ENCODE data around the gene SNX5. TPM values are rescaled to one million over a fixed set of nuclear protein-coding genes. Genes with fewer than 3 reads are reported as not detected.

Gene SNX5
- total RNA-seq = 100 to 1,000 TPM; 247 to 346 (median 270) TPM

DNA sequence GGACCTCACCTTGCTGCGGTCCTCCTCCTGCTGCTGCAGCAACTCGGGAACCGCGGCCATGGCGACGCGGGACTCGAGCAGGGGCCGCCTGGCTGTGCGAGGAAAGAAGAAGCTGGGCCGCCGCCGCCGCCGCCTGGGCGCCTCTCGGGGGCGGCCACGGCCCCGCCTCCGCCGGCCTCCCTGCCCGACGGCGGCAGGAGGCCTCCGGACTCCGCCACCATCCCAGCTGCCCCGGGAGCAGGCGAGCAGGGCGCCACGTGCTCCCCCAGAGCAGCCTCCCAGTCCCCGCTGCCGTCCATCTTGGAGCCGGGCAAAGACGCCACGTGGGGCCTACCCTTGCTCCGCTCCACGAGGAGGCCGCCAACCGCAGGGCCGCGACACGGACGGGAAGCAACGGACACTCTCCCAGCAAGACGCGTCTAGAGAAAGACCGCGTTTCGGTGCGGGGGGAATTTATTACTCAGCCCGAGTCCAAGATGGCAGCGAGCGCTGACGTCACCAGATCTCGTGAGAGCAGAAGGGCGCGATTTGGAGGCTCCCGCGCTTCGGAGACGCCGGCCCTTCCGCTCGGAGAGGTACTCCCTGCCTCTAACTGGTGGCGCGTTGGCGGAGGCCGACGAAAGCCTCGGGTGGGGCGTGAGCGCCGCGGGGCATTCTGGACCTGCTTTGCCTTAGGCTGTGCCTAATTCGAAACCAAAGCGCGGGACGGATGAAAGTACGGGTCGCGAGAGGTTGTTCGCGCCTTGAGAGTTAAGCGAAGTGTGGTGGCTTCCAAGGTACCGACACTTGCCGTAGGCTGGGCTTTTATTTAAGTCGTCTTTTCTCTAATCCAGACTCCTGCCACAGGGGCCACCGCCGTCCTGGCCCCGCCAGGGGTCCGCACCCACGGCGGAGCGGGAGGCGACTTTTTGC is at the start of gene SNX5, which contains the start of gene MGME1:
Gene SNX5, minus strand, starts transcription at position 429 of the 912 bp plus-strand sequence. Its CDS starts 369 bp downstream, at position 60.
Gene MGME1, plus strand, starts transcription at position 653 of the 912 bp plus-strand sequence. CDS start 842 bp downstream, outside the sequence.
- H3K4me1 ChIP-seq = peaks cover 53 to 59% of the 10 kb centered on the region in 2 donors
- H3K9me3 ChIP-seq = no peaks in the 10 kb centered on the region
- 0 to 1% methylated on average over 28 to 38 of the region's 96 CpGs for WGBS, 2 donors
- no peaks in the 10 kb centered on the region for H3K27me3 ChIP-seq
- peak within 1 kb of the TSS; percentile 70 to 88 (median 86) for H3K4me3 ChIP-seq (replicated peaks in 1 of 3)
- intact Hi-C loops (cut with DNase I) = no loop called here
- no peaks in the 10 kb centered on the region for H3K36me3 ChIP-seq
- DNase-seq = peak; percentile 100
- peak within 1 kb of the TSS; percentile 98 to 99 (median 99) for H3K27ac ChIP-seq
- peak in 1 of 2 donors; percentile 76 for TF ChIP-seq POLR2A (IDR thresholded peaks at IDR 0.05)
- TF ChIP-seq, protein P1, sequence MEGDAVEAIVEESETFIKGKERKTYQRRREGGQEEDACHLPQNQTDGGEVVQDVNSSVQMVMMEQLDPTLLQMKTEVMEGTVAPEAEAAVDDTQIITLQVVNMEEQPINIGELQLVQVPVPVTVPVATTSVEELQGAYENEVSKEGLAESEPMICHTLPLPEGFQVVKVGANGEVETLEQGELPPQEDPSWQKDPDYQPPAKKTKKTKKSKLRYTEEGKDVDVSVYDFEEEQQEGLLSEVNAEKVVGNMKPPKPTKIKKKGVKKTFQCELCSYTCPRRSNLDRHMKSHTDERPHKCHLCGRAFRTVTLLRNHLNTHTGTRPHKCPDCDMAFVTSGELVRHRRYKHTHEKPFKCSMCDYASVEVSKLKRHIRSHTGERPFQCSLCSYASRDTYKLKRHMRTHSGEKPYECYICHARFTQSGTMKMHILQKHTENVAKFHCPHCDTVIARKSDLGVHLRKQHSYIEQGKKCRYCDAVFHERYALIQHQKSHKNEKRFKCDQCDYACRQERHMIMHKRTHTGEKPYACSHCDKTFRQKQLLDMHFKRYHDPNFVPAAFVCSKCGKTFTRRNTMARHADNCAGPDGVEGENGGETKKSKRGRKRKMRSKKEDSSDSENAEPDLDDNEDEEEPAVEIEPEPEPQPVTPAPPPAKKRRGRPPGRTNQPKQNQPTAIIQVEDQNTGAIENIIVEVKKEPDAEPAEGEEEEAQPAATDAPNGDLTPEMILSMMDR (IDR thresholded peaks at IDR 0.05) = no peak

DNA sequence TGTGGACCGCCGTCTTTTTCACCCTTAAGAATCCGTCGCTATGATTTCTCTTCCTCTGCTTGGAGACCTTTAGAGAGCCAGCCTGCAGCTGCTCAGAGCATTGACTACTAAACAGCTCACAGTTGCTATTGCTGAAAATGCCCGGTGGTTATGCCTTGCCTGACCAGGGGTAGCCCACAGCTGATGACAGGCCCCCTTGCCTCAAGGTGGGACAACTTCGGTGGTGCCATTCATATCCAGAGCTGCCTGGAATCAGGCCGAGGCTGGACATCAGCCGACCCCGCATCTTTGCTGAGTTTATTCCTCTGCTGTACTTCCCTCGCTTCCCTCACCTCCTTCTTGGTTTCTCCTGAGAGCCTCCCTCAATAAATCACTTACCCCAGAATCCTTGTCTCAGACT is 49.5 kb upstream of the SNX5 start:
- DNase-seq = no peak
- Histone ChIP-seq H3K9me3 (no peaks in the 10 kb centered on the region), H3K27ac (no peak overlapping the region), H3K27me3 (no peaks in the 10 kb centered on the region), H3K4me1 (no peaks in the 10 kb centered on the region), H3K4me3 (replicated peaks in 1 of 3) (no peak overlapping the region), H3K36me3 (peaks cover 0 to 10% of the 10 kb centered on the region in 2 donors)
- 88 to 89% methylated on average over 10 of the region's 10 CpGs for WGBS, 2 donors
- TF ChIP-seq, protein P1 (IDR thresholded peaks at IDR 0.05) = no peak
- intact Hi-C loops (cut with DNase I) = no loop called here

DNA sequence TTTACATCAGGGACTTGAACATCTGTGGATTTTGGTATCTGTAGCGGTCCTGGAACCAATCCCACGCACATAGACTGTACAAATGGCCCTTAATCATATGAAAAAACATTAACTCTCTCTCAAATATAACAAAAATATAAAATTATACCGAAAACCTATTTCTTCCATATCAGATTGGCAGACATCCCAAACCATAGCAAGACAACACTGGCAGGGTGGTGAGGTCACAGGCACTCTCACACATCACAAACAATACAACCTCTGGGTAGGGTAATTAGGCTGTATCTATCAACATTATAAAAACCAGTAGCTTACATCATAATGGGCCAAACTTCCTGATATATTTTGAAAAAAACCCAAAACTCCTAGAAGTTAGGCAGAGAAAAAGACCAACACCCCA is 48.2 kb upstream of the SNX5 start:
- Histone ChIP-seq H3K9me3 (no peaks in the 10 kb centered on the region), H3K4me1 (no peaks in the 10 kb centered on the region), H3K4me3 (replicated peaks in 1 of 3) (no peak overlapping the region), H3K27ac (no peak overlapping the region), H3K36me3 (peaks cover 0 to 4% of the 10 kb centered on the region in 2 donors), H3K27me3 (no peaks in the 10 kb centered on the region)
- TF ChIP-seq, protein P1 (IDR thresholded peaks at IDR 0.05) = no peak
- TF ChIP-seq POLR2A (IDR thresholded peaks at IDR 0.05) = no peak
- 81 to 83% methylated on average over 3 of the region's 3 CpGs for WGBS, 2 donors
- DNase-seq = no peak
- intact Hi-C loops (cut with DNase I) = no loop called here

DNA sequence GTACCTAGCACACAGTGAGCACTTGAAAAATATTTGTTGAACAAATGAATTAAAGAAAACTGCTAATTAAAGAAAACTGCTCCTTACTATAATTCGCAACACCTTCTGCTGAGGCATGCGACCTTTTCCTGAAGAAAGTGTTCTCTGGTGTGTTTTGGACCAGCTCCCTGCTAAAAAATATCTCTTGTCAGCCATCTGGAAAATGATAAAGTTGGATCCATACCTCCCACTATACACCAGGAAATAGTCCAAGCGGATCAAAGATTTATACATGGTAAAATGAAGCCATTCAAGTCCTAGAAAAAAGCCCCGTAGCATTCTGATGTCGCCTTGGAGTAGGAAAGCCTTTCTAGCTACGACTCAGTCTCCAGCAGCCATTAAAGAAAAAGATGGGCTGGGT is 45.8 kb upstream of the SNX5 start:
- no peaks in the 10 kb centered on the region for H3K9me3 ChIP-seq
- H3K27me3 ChIP-seq = no peaks in the 10 kb centered on the region
- WGBS, 2 donors = 93% methylated on average over 6 of the region's 6 CpGs
- no peak for DNase-seq
- H3K27ac ChIP-seq = no peak overlapping the region
- intact Hi-C loops (cut with DNase I) = no loop called here
- H3K36me3 ChIP-seq = no peaks in the 10 kb centered on the region
- H3K4me1 ChIP-seq = no peaks in the 10 kb centered on the region
- H3K4me3 ChIP-seq (replicated peaks in 1 of 3) = no peak overlapping the region
- TF ChIP-seq, protein P1 (IDR thresholded peaks at IDR 0.05) = no peak
- TF ChIP-seq POLR2A (IDR thresholded peaks at IDR 0.05) = no peak

DNA sequence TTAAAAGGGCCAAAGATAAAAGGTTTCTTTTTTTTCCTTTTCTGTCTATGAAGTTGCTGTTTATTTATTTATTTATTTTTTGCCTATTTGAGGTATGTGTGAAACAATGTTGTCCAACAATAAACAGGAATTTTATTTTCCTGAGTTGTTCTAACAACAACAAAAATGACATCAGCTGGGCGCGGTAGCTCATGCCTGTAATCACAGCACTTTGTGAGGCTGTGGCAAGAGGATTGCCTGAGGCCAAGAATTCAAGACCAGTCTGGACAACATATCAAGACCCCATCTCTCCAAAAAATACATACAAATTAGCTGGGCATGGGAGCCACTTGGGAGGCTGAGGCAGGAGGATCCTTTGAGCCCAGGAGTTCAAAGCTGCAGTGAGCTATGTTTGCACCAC is 44.3 kb upstream of the SNX5 start:
- intact Hi-C loops (cut with DNase I) = no loop called here
- no peaks in the 10 kb centered on the region for H3K27me3 ChIP-seq
- no peak overlapping the region for H3K4me3 ChIP-seq (replicated peaks in 1 of 3)
- 90 to 94% methylated on average over 2 of the region's 2 CpGs for WGBS, 2 donors
- H3K4me1 ChIP-seq = peaks cover 4 to 11% of the 10 kb centered on the region in 2 donors
- no peak overlapping the region for H3K27ac ChIP-seq
- no peaks in the 10 kb centered on the region for H3K9me3 ChIP-seq
- no peaks in the 10 kb centered on the region for H3K36me3 ChIP-seq
- no peak for DNase-seq
- TF ChIP-seq, protein P1 (IDR thresholded peaks at IDR 0.05) = no peak
- no peak for TF ChIP-seq POLR2A (IDR thresholded peaks at IDR 0.05)
